Measurements from ENCODE around the gene CYSTM1. TPM values are rescaled to one million over a fixed set of nuclear protein-coding genes. Genes with fewer than 3 reads are reported as not detected.

CYSTM1 gene
- total RNA-seq, 1 experiment from 2014 or later, result 93.5 TPM

- TF ChIP-seq CTCF (IDR thresholded peaks at IDR 0.05; ENCODE audit: insufficient read depth in 1 of 2, low read depth in 1 of 2, low read length in 1 of 2, severe bottlenecking in 1 of 2, unreplicated experiment in 1 of 2), result peak; percentile 91 to 96
- Histone ChIP-seq H3K9me3 (no peaks in the 10 kb centered on the region), H3K4me1 (peaks cover 6% of the 10 kb centered on the region; the same call in 1 of the 2 replicates), H3K36me3 (ENCODE audit: control insufficient read depth, insufficient read depth, low read length) (no peaks in the 10 kb centered on the region), H3K27me3 (replicated peaks; ENCODE audit: control insufficient read depth, insufficient read depth, low read length) (no peaks in the 10 kb centered on the region), H3K4me3 (ENCODE audit: low read depth, low read length) (no peak overlapping the region)
- POLR2A ChIA-PET, result no interaction called here
- DNase-seq, result peak; percentile 83 to 89
- intact Hi-C loops (cut with micrococcal nuclease; ENCODE audit: unreplicated experiment), result loop anchor here (1.0 to 10.0 kb wide), 6 partner anchors 13 to 369 kb away; partner anchors contain the start of gene NRG2
- BruUV-seq (replicated peaks), result no TSS peak
- Mint-ChIP-seq H3K4me1 (ENCODE audit: low read depth, unreplicated experiment) (peaks cover 2% of the 10 kb centered on the region), H3K4me3 (ENCODE audit: unreplicated experiment) (no peak overlapping the region), H3K27me3 (ENCODE audit: insufficient read depth, unreplicated experiment) (no peaks in the 10 kb centered on the region), H3K9me3 (ENCODE audit: unreplicated experiment) (no peaks in the 10 kb centered on the region), H3K27ac (ENCODE audit: unreplicated experiment) (no peak overlapping the region), H3K36me3 (ENCODE audit: insufficient read depth, unreplicated experiment) (no peaks in the 10 kb centered on the region)
- CTCF ChIA-PET, result interaction anchor here (1.0 kb wide), 1 partner anchor 84 kb away, joined by 3 read pairs; no protein-coding TSS in a partner anchor
Measured at GRCh38 chr5:140157032-140157781, 17.8 kb upstream of the CYSTM1 start.

GRCh38 chr5:140159014-140159927 is 15.7 kb upstream of the CYSTM1 start:
- BruUV-seq (replicated peaks), result no TSS peak
- CTCF ChIA-PET, result no interaction called here
- H3K4me1 ChIP-seq, result no peaks in the 10 kb centered on the region
- no peaks in the 10 kb centered on the region for H3K9me3 Mint-ChIP-seq (ENCODE audit: unreplicated experiment)
- no peak overlapping the region for H3K4me3 Mint-ChIP-seq (ENCODE audit: unreplicated experiment)
- no peak overlapping the region for H3K27ac Mint-ChIP-seq (ENCODE audit: unreplicated experiment)
- H3K9me3 ChIP-seq, result no peaks in the 10 kb centered on the region
- H3K27me3 Mint-ChIP-seq (ENCODE audit: insufficient read depth, unreplicated experiment), result no peaks in the 10 kb centered on the region
- TF ChIP-seq CTCF (IDR thresholded peaks at IDR 0.05; ENCODE audit: insufficient read depth in 1 of 2, low read depth in 1 of 2, low read length in 1 of 2, severe bottlenecking in 1 of 2, unreplicated experiment in 1 of 2), result no peak
- no peak overlapping the region for H3K4me3 ChIP-seq (ENCODE audit: low read depth, low read length)
- no peaks in the 10 kb centered on the region for H3K36me3 ChIP-seq (ENCODE audit: control insufficient read depth, insufficient read depth, low read length)
- no peaks in the 10 kb centered on the region for H3K27me3 ChIP-seq (replicated peaks; ENCODE audit: control insufficient read depth, insufficient read depth, low read length)
- no peak for DNase-seq
- no peaks in the 10 kb centered on the region for H3K36me3 Mint-ChIP-seq (ENCODE audit: insufficient read depth, unreplicated experiment)
- POLR2A ChIA-PET, result no interaction called here
- intact Hi-C loops (cut with micrococcal nuclease; ENCODE audit: unreplicated experiment), result loop anchor here (10.0 kb wide), 1 partner anchor 294 kb away; no protein-coding TSS in a partner anchor
- H3K4me1 Mint-ChIP-seq (ENCODE audit: low read depth, unreplicated experiment), result no peaks in the 10 kb centered on the region

GRCh38 chr5:140162275-140162674 is 12.7 kb upstream of the CYSTM1 start:
- H3K9me3 Mint-ChIP-seq (ENCODE audit: unreplicated experiment), result no peaks in the 10 kb centered on the region
- intact Hi-C loops (cut with micrococcal nuclease; ENCODE audit: unreplicated experiment), result no loop called here
- CTCF ChIA-PET, result no interaction called here
- peaks cover 16% of the 10 kb centered on the region for H3K4me1 Mint-ChIP-seq (ENCODE audit: low read depth, unreplicated experiment)
- no peak overlapping the region for H3K4me3 Mint-ChIP-seq (ENCODE audit: unreplicated experiment)
- Histone ChIP-seq H3K27me3 (replicated peaks; ENCODE audit: control insufficient read depth, insufficient read depth, low read length) (no peaks in the 10 kb centered on the region), H3K9me3 (no peaks in the 10 kb centered on the region), H3K4me3 (ENCODE audit: low read depth, low read length) (no peak overlapping the region), H3K36me3 (ENCODE audit: control insufficient read depth, insufficient read depth, low read length) (no peaks in the 10 kb centered on the region), H3K4me1 (peaks cover 22% of the 10 kb centered on the region)
- DNase-seq, result no peak
- no peaks in the 10 kb centered on the region for H3K36me3 Mint-ChIP-seq (ENCODE audit: insufficient read depth, unreplicated experiment)
- TF ChIP-seq CTCF (IDR thresholded peaks at IDR 0.05; ENCODE audit: insufficient read depth in 1 of 2, low read depth in 1 of 2, low read length in 1 of 2, severe bottlenecking in 1 of 2, unreplicated experiment in 1 of 2), result no peak
- no peaks in the 10 kb centered on the region for H3K27me3 Mint-ChIP-seq (ENCODE audit: insufficient read depth, unreplicated experiment)
- POLR2A ChIA-PET, result no interaction called here
- no TSS peak for BruUV-seq (replicated peaks)
- no peak overlapping the region for H3K27ac Mint-ChIP-seq (ENCODE audit: unreplicated experiment)

Measured in Caco-2 (cell line).